ENCODE measurements around the gene CALN1.
"Not testable (repeated sequence)": the region's sequence is repeated elsewhere in the genome, so short reads cannot be mapped to it uniquely, and the experiment has no call there.

Gene CALN1

DNA sequence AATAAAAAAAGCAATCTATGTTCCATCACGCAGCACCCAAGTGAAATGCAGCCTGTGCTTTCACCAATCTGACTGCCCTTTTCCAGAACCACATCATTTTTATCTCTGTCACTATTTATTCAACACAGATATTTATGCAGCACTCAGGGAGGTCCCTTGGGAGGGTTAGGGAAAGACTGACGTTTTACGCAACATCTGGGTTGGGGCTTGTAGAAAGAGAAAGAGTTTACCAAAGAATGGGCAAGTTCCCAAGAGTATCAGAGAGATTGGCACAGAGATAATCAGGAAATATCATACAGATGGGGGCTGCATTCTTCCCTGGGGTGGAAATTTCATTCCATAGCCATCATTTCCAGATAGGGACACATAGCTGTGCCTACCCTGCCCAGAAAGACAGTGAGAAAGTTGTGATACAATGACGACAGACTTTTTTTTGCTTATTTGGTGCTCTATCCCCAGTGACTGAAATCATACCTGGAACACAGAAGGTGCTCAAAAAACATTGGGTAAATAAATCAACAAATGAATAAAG lies 474.2 kb downstream of the CALN1 start:
- no peak for DNase-seq

DNA sequence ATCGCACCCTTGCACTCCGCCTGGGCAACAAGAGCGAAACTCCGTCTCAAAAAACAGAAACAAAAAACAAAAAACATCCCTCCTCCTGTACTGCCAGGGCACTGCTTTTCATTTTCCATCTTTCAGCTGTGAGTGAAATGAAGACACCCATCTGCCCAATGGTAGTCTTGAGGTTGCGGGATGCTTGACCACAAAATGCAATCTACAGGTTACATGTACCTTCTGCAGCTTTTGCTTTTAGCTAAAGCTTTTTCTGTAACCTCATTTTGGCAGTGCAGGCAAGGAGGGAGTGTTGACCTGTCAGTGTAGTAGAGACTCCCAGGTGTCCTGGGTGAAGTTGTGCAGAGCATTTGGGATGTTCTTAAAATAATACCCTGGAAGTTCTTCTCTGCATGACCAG lies 476.5 kb downstream of the CALN1 start:
- no peak for DNase-seq

DNA sequence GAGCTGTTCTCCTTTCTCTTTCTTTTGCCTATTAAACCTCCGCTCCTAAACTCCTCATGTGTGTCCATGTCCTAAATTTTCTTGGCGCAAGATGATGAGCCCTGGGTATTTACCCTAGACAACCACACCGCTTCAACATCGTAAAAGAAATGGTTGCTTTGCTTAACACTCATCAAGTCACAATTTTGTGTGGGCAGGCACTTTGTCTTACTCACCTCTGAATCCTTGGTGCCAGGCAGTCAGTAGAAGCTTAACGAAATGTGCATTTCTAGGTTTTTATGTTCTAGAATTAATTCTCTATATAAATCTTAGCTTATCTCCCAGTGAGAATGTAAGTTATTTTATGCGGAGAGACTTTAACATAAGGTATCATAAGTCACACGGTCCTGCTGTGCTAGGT lies 478.7 kb downstream of the CALN1 start:
- DNase-seq: no peak

DNA sequence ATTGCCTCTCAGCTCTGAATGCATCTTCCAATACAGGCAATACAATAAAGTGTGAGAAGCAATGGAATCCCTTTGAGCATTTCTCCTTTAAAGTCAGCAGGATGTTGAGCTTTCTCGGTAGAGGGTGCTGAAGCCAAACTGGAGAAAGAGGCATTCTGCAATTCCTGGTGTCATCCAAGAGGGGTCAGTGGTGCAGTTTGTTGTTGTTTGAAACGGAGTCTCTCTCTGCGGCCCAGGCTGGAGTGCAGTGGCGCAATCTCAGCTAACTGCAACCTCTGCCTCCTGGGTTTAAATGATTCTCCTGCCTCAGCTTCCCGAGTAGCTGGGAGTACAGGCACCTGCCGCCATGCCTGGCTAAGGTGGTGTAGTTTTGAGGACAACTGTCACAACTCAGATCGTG lies 486.5 kb downstream of the CALN1 start:
- DNase-seq: no peak

DNA sequence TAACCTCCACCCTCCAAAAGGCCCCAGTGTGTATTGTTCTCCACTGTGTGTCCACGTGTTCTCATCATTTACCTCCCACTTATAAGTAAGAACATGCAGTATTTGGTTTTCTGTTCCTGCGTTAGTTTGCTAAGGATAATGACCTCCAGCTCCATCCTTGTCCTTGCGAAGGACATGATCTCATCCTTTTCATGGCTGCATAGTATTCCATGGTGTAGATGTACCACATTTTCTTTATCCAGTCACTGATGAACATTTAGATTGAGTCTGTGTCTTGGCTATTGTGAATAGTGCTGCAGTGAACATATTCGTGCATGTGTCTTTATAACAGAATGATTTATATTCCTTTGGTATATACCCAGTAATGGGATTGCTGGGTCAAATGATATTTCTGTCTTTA lies 497.9 kb downstream of the CALN1 start:
- not testable (repeated sequence) for DNase-seq

DNA sequence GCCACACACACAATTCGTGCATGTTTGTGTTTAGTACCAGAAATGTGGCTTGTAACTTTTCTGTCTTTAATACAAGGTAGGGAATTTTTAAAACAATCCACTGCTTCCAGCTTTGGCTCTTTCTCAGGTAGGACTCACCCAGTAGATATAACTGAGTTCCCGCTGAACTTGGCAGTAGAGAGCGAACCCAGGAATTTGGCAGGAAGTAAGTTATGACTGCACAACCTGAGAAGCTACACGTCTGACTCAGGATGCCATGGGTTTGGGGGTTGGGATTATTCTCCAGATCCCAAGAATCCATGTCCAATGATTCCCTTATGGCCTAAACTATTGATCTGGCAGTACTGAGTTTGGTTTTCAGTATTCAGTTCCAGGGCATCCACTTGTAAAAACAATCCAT lies 499.7 kb downstream of the CALN1 start:
- no peak for DNase-seq

DNA sequence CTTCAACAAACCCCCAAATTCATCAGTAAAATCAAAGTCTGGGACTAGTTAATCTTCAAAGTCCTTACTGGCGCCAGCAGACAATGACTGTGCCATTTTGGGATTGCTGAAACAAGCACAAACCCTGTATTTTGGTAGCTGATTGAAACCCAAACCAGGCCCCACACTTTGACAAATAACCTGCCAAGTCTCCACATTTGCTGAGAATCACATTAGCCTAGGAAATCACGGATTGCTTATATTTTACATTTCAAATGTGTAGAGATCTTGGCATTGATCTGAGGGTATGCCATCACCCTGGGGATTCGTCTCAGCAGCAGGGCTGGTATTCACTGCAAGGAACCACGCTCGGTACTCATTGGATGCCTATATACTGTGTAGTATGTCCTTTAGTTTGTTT lies 501.1 kb downstream of the CALN1 start:
- no peak for DNase-seq

DNA sequence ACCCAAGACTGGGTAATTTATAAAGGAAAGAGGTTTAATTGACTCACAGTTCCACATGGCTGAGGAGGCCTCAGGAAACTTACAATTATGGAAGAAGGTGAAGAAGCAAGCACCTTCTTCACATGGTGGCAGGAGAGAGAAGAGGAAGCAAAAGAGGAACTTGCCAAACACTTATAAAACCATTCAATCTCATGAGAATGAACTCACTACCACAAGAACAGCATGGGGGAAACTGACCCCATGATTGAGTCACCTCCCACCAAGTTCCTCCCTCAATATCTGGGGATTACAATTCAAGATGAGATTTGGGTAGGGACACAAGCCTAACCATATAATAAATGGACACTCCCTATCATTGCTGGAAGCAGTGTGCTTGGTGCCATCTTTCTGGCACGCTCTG lies 506.3 kb downstream of the CALN1 start:
- DNase-seq: no peak

DNA sequence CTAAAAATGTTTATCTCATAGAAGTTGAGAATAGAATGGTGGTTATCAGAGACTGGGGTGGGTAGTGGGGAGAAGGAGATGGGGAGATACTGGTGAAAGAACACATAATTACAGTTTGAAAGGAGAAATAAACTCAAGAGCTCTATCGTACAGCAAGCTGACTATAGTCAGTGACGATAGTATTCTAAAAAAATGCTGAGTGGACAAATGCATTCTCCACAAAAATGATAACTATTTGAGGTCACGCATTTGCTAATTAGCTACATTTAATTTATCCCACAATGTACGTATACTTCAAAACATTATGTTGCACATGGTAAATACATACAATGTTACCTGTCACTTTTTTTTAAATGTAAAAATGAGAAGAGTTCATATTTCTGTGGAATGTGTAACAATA lies 507.7 kb downstream of the CALN1 start:
- DNase-seq: no peak

DNA sequence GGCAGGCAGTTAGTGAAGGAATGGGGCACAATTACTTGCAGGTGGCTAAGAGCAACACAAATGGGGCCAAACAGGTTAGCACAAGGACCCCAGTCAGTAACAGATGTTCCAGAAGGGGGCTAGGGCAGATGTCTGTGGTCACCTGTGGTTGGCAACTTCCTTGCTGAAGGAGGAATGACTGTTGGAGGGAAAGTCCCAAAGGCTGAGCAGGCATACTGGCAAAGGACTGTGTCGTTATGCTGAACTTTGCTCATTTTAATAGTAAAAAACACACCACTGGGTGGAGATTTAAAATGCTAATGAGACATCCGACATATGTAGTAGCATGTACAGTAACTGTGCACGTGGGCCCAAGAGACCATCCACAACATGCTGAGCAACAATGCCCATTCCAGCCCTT lies 511.6 kb downstream of the CALN1 start:
- no peak for DNase-seq

DNA sequence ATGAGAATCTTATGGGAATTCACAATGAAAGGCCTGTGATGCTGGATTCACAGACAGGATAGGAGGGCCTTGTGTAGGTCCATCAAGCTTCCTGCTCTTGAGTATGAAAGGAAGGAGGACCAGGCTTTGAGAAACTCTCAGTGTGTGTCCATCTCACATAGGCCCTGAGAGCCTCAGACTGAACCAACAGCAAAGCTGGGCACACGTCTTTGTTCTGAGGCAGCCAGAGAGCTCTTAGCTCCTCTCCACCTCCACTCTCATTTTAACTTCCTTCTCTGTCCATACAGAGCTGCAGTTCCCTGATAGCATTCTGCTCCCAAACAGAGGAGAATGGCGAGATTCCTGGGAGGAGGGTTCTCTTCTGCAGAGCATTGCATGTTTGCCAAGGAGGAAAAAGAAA lies 515.6 kb downstream of the CALN1 start:
- no peak for DNase-seq

DNA sequence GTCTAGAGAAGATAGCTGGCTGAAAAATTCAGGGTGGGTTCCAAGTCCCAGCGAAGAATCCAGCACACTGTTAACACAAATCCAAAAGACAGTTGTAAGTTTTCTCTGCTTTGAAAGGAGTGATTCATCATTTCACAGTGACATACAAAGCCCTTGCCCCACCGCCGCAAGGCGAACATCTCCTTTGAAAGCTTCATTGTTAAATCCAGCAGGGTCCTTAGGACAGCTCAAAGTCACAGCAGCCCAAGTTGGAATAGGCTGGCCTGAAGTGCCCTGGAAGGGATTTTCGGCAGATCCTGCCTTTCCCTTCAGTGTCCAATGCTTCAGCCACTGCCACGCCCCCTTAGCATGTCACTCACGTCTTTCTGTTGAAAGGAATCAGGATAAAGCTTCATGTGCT lies 526.1 kb downstream of the CALN1 start:
- no peak for DNase-seq

DNA sequence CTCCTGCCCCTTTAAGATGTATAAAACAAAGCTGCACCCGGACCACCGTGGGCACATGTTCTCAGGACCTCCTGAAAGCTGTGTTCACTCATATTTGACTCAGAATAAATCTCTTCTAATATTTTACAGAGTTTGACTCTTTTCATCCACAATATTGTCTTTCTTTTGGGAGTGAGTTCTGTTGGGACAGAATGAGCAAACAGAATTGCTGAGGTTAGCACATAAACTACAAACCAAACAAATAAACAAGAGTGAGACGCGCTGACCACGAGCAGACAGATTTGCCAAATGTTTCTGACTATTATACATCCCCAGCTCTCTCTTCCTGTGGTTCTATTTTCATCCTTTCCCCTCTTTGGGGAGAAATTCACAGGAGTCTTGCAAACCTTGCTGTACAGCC lies 526.7 kb downstream of the CALN1 start:
- no peak for DNase-seq

DNA sequence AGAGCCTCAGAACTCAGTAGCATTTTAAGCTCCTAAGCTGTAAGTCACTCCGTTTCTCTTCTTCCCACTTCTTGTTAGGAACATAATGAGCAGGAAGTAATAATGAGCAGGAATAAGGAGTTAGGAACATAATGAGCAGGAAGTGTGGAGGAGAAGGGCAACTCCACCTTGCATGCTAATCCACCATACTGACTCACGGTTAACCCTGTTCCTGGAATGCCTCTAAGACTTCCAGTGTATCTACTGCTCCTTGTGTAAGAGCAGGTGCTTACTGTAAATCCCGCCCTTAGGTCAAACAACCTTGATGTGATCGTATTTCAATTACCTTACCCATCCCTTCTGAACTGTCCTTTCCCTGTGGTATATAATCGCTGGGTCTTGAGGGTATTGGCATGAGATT lies 528.7 kb downstream of the CALN1 start:
- no peak for DNase-seq

DNA sequence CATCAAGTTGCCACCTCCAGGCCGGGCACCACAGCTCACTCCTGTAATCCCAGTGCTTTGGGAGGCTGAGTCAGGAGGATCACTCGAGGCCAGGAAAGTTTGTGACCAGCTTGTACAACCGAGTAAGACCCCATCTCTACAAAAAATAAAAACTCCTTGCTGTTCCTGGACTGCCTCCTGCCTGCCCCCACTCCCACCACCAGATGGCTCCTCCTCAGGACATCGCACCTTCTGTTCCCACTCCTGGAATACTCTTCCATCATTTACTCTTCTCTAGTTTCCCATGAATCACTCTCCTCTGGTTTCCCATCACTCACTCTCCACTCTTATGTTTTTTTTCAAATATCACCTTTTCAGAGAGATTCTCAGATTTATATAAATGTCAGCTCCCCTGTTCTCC lies 540.7 kb downstream of the CALN1 start:
- no peak for DNase-seq

DNA sequence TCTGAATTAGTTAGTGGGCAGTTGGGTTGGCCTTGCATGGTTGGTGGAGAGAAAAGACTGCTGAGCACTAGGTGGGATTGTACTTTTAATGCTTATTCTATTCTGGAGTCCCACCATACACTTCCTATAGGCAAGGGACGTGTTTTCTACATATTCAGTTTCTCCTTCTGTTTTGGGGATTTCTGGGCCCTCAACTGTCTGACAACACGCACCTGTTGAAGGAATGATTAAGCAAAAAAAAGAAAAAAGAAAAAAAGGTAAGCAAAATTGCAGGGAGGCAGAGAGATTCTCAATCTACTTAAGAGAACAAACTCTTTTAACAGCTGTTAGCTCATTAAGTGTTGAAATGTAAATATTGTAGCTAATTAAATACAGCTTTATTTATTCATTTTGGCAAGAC lies 541.3 kb downstream of the CALN1 start:
- DNase-seq: no peak

DNA sequence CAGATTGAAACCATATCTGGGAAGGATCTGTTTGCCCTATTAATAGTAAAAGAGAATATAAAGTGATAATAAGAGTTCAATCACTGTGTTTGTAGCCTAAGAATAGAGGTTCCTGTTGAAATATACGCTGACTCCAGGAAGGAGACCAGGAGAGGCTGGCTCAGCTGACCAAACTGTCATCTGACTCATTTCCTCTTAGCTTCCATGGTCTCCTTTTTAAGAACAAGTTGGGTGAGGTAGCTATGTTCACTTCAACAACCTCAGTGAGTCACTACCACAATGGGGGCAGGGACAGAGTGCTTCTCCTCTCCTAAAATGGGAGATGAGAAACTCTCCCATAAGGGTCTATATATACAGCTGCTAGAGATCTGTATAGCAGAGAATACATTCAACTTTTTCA lies 543.3 kb downstream of the CALN1 start:
- DNase-seq: no peak

DNA sequence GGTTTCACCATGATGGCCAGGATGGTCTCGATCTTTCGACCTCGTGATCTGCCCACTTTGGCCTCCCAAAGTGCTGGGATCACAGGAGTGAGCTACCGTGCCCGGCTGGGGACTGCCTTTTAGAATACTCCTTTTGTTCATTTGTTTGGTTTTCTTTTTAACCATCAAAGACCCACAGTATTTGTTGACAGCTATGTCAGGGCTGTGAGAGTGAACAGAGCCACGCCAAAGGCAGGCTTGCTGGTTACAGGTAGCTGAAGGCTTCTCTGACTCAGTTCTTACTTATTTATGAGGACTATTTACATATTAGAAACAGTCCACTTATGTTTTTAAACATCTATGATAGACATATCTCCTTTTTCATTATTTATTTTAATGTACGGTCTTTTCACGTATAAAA lies 544.5 kb downstream of the CALN1 start:
- DNase-seq: no peak

DNA sequence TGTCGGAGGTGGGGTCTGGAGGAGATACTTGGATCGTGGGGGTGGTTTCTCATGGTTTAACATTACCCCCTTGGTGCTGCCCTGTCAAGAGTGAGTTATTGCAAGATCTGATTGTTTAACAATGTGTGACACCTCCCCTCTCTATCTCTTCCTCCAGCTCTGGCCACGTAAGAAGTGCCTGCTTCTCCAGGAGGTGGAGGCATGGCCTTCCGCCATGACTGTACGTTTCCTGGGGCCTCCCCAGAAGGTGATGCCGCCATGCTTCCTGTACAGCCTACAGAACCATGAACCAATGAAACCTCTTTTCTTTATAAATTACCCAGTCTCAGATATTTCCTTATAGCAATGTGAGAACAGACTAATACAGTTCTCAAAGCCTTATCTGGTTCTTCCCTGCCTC lies 547.0 kb downstream of the CALN1 start:
- no peak for DNase-seq

DNA sequence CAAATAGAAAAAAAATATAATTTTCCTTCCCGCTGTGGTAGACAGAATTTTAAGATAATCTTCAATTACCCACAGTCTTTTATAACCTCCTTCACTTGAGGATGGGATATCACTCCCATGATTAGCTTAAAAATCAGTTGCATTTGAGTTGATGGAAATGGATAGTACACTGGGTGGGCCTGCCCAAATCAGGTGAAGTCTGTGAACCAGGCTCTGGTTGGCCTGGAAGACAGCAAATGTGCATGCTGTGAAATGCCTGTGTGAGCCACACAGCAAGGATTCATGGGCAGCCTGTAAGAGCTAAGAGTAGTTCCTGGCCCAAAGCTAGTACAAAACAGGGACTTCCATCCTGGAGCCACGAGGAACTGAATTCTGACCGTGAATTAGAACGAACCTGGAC lies 548.0 kb downstream of the CALN1 start:
- DNase-seq: no peak

DNA sequence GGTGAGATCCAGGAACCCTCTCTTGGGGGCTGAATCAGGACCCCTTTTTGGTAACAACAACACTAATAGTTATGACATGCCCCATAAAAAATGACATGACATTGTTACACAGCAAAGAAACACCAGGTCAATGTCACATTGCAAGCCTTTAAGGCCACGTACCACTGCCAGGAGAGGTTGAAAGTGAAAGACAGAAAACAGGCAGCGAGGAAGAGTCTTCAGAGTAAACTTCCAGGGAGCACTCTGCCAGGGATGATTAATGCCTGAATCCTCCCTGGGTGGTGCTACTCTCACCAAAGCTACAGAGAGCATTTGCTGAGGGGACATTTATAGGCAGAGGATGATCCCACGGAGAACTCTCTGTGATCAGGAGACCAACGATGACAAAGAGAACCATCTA lies 551.6 kb downstream of the CALN1 start:
- DNase-seq: no peak

DNA sequence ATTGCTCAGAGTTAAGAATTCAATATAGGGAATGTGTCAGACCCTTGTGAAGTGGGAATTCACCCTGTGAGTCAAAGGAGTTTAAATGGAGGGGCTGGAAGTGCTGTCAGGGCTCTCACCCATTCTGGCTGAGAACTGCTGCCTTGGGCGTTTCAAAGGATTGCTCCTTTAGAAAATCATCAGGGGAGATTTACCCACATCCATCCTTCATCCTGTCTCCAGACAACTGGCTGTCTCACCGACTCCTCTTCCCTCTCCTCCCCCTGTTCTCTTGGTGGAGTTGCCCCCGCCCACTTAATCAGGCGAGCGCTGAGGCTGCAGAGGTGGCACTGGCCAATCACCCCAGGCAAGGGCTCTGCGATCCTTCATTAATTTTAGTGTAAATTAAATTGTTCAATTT lies 554.8 kb downstream of the CALN1 start:
- DNase-seq: no peak

DNA sequence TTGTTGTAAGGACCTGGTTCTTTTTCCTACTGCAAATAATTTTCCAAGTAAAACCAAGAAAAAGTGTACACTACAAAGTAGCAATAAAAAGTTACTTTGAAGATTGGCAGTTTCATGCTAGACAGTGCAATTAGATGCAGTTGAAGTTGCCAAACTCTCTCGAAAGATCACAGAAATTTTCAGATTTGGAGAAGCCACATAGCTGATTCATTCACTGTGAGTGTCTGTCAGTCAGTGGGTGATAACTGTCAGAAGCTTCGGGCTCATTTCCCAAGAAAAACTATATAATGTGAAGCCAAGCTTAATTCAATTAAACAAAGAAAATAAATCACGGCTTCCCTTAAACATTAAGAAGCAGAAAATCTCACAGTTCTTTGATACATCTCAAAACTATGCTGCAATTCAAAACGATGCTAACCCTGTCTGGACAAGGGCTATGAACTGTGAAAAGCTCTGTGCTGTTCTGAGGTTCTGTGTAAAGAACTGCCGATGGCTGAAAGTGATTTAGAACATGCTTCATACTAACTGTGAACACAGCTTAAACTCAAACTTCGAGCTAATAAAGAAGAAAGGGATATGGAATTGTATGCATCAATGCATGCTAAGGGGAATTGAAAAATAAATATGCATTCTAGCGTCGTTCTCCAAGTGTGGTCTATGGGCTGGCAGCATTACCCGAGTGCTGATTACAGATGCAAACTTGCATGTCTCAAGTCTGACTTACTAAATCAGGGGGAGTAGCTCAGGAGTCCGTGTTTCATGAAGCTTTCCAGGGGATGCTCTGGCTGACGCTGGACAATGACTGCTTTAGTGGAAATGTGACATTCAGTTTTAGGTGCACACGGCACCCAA lies 557.4 kb downstream of the CALN1 start:
- no peak for DNase-seq

DNA sequence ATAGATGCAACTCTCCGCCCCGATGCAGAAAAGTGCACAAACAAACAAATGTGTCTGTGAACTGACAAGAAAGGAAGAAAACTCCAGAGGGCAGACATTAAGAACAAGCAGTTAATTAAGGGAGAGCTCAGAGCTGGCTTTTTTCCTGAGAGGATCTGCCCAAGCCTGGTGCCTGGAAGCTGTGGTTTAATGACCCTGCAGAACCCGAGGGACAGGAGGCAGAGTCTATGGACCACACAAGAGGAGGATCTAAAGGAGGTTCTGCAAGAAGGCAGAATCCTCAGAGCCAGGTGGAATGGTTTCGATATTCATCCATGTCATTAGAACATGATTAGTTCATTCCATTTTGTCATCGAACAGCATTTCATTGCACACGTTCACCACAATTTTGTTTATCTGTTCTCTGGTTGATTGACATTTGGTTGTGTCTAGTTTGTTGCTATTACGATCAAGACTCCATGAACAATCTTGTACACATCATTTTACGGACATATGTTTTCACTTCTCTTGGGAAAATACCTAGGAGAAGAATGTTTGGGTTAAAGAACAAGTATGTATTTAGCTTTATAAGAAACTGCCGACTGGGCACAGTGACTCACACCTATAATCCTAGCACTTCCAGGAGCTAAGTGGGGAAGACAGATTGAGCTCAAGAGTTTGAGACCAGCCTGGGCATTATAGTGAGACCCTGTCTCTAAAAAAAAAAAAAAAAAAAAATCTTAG lies 560.2 kb downstream of the CALN1 start:
- no peak for DNase-seq

Measured in activated CD8-positive, alpha-beta memory T cell treated with anti-CD3 and anti-CD28 coated beads, Interleukin-2, amount 50 U/mL, for 48 hours (primary cell).